Natural killer cell treated with Interleukin-12 subunit alpha and Interleukin-12 subunit beta and Interleukin-15 and Interleukin-18, amount 100 ng/mL, for 72 hours (primary cell): ENCODE results near the gene ARHGEF1. TPM values are rescaled to one million over a fixed set of nuclear protein-coding genes. Genes with fewer than 3 reads are reported as not detected.
"Not testable (repeated sequence)": the region's sequence is repeated elsewhere in the genome, so short reads cannot be mapped to it uniquely, and the experiment has no call there.

Experiments used
- ATAC-seq, 2 donors: fragments of 150-1000 bp; cut with Tn5 transposase in 1 of 2; sonication (Bioruptor Pico), chemical (Tn5 transposase) in 1 of 2; 2 replicates each; pipeline ENCODE4 v1.10.0; 2021
- DNase-seq: peaks from one replicate; pipeline ENCODE4 v3.0.0; 2022; ENCODE audit warnings: low spot score
- H3K27ac Mint-ChIP-seq, 2 donors: 1 replicate in 1 of 2; 2 replicates in 1 of 2; pipeline ENCODE4 v1.8.0; 2022; ENCODE audit warnings: mixed read lengths in 2 of 2, mild to moderate bottlenecking in 1 of 2, moderate library complexity in 1 of 2
- H3K27me3 Mint-ChIP-seq, 2 donors: 1 replicate in 1 of 2; 2 replicates in 1 of 2; pipeline ENCODE4 v1.8.0; 2022; ENCODE audit warnings: mixed read lengths in 2 of 2
- H3K36me3 Mint-ChIP-seq: one replicate; pipeline ENCODE4 v1.8.0; 2022; ENCODE audit warnings: mixed read lengths
- H3K4me1 Mint-ChIP-seq, 2 donors: 1 replicate in 1 of 2; 2 replicates in 1 of 2; pipeline ENCODE4 v1.8.0; 2022; ENCODE audit warnings: low read depth in 2 of 2, mixed read lengths in 2 of 2, mild to moderate bottlenecking in 1 of 2
- H3K4me3 Mint-ChIP-seq: one replicate; pipeline ENCODE4 v1.8.0; 2022; ENCODE audit warnings: mixed read lengths
- H3K9me3 Mint-ChIP-seq: 2 replicates; pipeline ENCODE4 v1.8.0; 2022; ENCODE audit warnings: mixed read lengths
- total RNA-seq, 2 donors: library from RNA; stranded (reverse); gene quantifications; one replicate each; pipeline ENCODE4 v1.2.3, GENCODE V29; 2022

The ARHGEF1 gene
- total RNA-seq, 2 donors from 2014 or later = 321 to 444 TPM

DNA sequence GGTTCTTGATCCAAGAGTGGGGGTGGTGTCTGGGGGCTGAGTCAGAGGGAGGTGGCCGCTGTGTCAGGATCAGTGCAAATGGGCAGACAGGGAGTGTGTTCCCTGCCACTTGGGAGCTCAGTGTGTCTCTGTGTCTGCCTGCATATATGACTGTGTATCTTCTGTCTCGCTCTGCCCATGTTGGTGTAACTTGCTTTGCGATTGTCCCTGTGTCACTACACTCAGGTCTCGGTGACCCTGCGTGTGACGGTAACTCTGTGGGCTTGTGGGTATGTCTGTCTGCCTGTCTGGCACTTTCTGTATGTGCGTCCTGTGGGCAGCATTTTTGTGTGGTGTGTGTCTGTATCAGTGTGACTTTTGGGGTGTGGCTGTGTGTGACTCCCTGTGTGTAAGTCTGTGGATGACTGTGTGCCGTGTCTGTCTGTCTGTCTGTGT, 53.4 kb downstream of the ARHGEF1 start:
- Mint-ChIP-seq H3K36me3 (no peaks in the 10 kb centered on the region), H3K27me3 (peaks cover 21 to 30% of the 10 kb centered on the region in 2 donors), H3K4me3 (peak overlapping the region; percentile 28), H3K4me1 (peaks cover 32 to 38% of the 10 kb centered on the region in 2 donors), H3K9me3 (no peaks in the 10 kb centered on the region), H3K27ac (peak overlapping the region in 1 of 2 donors; percentile 4)
- ATAC-seq (peak; percentile 62 to 79), DNase-seq (no peak)

GRCh38 chr19:41936961-41937360, 54.0 kb downstream of the ARHGEF1 start:
- H3K9me3 Mint-ChIP-seq = no peaks in the 10 kb centered on the region
- H3K27me3 Mint-ChIP-seq = peaks cover 25 to 34% of the 10 kb centered on the region in 2 donors
- ATAC-seq (no peak), DNase-seq (no peak)
- H3K4me3 Mint-ChIP-seq = peak overlapping the region; percentile 28
- H3K4me1 Mint-ChIP-seq = peaks cover 36 to 41% of the 10 kb centered on the region in 2 donors
- peak overlapping the region in 1 of 2 donors; percentile 4 for H3K27ac Mint-ChIP-seq
- H3K36me3 Mint-ChIP-seq = no peaks in the 10 kb centered on the region

DNA sequence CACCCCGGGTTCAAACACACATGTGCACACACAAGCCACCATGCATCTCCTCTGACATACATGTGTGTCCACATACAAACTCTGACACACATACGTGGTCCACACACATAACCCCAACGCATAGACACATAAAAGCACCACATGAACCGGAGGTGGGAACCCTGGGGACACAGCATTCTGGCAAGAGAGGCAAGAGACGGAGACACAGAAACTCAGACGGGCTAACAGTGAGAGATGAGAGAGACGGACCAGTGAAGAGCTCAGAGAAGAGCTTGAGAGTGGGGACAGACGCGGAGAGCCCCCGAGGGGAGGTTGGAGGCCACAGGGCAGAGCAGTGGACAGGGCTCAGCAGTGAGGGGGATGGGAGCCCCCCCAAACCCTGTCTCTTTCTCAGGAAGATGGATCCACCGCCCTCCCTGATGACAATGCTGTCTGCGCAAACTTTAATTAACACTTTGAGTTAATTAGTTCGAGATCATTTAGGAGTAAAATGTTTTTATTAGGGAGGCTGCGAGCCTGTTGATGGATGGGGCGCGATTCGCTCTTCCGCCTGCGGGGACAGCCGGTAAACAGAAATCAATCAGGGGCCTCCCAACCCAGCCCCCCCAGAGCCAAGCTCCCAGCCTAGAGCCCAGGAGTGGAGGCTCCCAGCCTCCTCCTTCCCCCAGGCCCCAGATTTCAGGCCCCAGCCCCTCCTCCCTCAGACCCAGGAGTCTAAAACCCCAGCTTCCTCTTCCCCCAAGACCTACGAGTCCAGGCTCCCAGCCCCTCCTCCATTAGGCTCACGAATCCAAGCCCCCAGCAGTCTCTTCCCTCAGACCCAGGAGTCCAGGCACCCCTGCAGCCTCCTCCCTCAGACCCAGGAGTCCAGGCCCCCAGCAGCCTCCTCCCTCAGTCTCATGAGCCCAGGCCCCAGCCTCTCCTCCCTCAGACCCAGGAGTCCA, 54.8 kb downstream of the ARHGEF1 start:
- no peaks in the 10 kb centered on the region for H3K36me3 Mint-ChIP-seq
- no peak overlapping the region for H3K27ac Mint-ChIP-seq
- H3K27me3 Mint-ChIP-seq = peaks cover 25 to 37% of the 10 kb centered on the region in 2 donors
- no peaks in the 10 kb centered on the region for H3K9me3 Mint-ChIP-seq
- H3K4me3 Mint-ChIP-seq = no peak overlapping the region
- ATAC-seq (no peak), DNase-seq (no peak)
- H3K4me1 Mint-ChIP-seq = peaks cover 36 to 41% of the 10 kb centered on the region in 2 donors

DNA sequence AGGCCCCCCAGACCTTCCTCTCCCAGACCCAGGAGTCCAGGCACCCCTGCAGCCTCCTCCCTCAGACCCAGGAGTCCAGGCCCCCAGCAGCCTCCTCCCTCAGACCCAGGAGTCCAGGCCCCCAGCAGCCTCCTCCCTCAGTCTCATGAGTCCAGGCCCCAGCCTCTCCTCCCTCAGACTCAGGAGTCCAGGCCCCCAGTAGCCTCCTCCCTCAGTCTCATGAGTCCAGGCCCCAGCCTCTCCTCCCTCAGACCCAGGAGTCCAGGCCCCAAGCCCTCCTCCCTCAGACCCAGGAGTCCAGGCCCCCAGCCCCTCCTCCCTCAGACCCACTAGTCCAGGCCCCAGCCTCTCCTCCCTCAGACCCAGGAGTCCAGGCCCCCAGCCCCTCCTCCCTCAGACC, 56.2 kb downstream of the ARHGEF1 start:
- H3K27ac Mint-ChIP-seq, H3K4me3 Mint-ChIP-seq, H3K36me3 Mint-ChIP-seq, H3K9me3 Mint-ChIP-seq, DNase-seq, ATAC-seq: not testable (repeated sequence)
- peaks cover 32 to 34% of the 10 kb centered on the region in 2 donors for H3K4me1 Mint-ChIP-seq
- H3K27me3 Mint-ChIP-seq = peaks cover 26 to 41% of the 10 kb centered on the region in 2 donors

DNA sequence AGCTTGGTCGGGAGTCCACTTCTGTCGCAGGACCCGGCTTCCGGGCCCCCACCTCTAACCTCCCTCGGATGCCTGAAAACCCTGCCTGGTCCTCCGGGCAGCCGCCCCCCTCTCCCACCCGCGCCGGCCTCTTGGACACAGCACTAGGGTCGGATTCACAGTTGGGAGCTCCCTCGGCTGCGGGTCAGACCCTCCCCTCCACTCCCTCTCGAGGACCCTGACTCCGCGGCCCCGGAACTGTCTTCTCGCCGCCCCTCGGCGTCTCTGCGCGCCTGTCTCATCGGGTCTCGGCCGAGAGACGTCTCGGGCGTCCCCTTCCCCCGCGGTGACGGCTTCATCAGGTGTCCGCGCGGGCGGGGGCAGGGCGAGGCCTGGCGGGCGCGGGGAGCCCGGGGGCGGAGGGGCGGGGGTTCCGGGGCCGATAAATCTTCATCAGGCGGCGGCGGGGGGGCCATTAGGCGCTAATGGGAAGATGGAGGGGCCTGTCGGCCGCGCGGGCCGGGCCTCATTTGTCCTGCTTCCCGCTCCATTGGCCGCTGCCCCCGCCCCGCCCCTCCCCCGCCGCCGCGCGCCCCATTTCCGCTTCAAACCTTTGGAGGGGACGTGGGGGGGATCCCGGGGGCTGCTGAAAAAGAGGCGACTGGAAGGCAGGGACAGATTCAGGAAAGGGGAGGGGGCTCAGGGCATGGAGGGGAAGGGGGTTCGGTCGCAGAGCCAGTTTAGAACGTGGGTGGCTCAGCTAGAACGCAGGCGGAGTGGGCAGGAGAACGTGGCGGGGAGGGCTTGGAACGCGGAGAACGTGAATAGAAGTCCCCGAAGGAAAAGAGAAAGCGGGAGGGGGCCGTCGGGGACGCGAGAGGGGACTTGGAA, 57.1 kb downstream of the ARHGEF1 start:
- peaks cover 23 to 35% of the 10 kb centered on the region in 2 donors for H3K27me3 Mint-ChIP-seq
- ATAC-seq (no peak), DNase-seq (no peak)
- peak overlapping the region; percentile 80 for H3K4me3 Mint-ChIP-seq
- peaks cover 34 to 36% of the 10 kb centered on the region in 2 donors for H3K4me1 Mint-ChIP-seq
- H3K36me3 Mint-ChIP-seq = no peaks in the 10 kb centered on the region
- H3K27ac Mint-ChIP-seq = peak overlapping the region in 1 of 2 donors; percentile 80
- H3K9me3 Mint-ChIP-seq = no peaks in the 10 kb centered on the region

- H3K27me3 Mint-ChIP-seq = peaks cover 19 to 28% of the 10 kb centered on the region in 2 donors
- DNase-seq (no peak), ATAC-seq (no peak)
- H3K36me3 Mint-ChIP-seq = no peaks in the 10 kb centered on the region
- no peaks in the 10 kb centered on the region for H3K9me3 Mint-ChIP-seq
- peak overlapping the region; percentile 80 for H3K4me3 Mint-ChIP-seq
- H3K27ac Mint-ChIP-seq = peak overlapping the region; percentile 26 to 80
- peaks cover 37 to 38% of the 10 kb centered on the region in 2 donors for H3K4me1 Mint-ChIP-seq
Observed at GRCh38 chr19:41940731-41941409, 57.9 kb downstream of the ARHGEF1 start.

- Mint-ChIP-seq H3K36me3 (no peaks in the 10 kb centered on the region), H3K4me1 (peaks cover 35 to 39% of the 10 kb centered on the region in 2 donors), H3K4me3 (peak overlapping the region; percentile 51), H3K9me3 (no peaks in the 10 kb centered on the region), H3K27ac (peak overlapping the region; percentile 26 to 63), H3K27me3 (peaks cover 16 to 24% of the 10 kb centered on the region in 2 donors)
- DNase-seq (no peak), ATAC-seq (no peak)
Observed at GRCh38 chr19:41941410-41942202, 58.6 kb downstream of the ARHGEF1 start.

- DNase-seq (no peak), ATAC-seq (no peak)
- no peaks in the 10 kb centered on the region for H3K36me3 Mint-ChIP-seq
- H3K27ac Mint-ChIP-seq = peak overlapping the region in 1 of 2 donors; percentile 65
- H3K4me3 Mint-ChIP-seq = no peak overlapping the region
- H3K4me1 Mint-ChIP-seq = peaks cover 40 to 45% of the 10 kb centered on the region in 2 donors
- no peaks in the 10 kb centered on the region for H3K9me3 Mint-ChIP-seq
- peaks cover 12 to 14% of the 10 kb centered on the region in 2 donors for H3K27me3 Mint-ChIP-seq
Observed at GRCh38 chr19:41944336-41944735, 61.4 kb downstream of the ARHGEF1 start.

DNA sequence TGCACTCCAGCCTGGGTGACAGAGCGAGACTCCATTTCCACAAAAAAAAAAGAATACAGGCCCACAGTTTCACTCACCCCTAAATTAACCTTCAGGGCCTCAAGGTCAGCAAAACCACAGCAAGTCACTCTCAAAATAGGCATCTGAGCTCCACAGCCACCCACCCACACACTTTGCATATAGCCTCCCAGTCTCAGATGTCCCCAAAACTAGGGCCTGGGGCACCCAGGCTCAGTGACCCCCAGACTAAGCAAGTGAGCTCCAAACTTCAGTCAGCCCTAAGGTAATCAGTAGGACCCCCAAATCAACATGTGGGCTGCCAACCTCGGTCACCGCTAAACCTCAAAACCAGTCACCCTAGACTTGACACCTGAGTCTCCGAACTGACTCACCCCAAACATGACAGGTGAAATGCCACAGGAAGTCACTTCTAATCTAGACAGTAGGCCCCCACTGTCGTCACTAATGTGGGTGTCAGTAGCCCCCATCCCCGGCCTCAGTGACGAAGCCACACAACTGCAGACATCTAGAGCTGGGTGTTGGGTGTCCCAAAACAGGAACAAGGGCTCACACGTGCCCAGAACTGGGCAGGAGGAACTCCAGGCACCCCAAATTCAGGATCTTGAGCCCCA, 62.3 kb downstream of the ARHGEF1 start:
- ATAC-seq (peak; percentile 87 to 95), DNase-seq (peak; percentile 75)
- Mint-ChIP-seq H3K9me3 (no peaks in the 10 kb centered on the region), H3K27me3 (peaks cover 12 to 14% of the 10 kb centered on the region in 2 donors), H3K36me3 (no peaks in the 10 kb centered on the region), H3K4me3 (peak overlapping the region; percentile 52), H3K27ac (peak overlapping the region; percentile 65 to 69), H3K4me1 (peaks cover 40 to 45% of the 10 kb centered on the region in 2 donors)

DNA sequence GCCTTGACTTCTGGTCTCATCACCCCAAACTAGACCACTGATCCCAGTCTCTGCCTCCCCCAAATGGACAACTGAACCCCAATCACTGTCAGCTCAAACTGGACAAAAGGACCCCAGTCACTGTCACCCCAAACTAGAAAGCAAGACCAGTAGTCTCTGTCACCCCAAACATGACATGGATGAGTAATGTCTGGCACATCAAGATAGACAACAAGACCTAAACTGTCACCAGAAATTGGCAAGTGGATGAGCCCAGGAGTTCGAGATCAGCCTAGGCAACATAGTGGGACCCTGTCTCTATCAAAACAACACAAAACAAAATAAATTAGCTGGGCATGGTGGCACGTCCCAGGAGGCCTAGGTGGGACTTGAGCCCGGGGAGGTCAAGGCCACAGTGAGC, 64.1 kb downstream of the ARHGEF1 start:
- Mint-ChIP-seq H3K4me1 (peaks cover 40 to 42% of the 10 kb centered on the region in 2 donors), H3K9me3 (no peaks in the 10 kb centered on the region), H3K36me3 (no peaks in the 10 kb centered on the region), H3K4me3 (peak overlapping the region; percentile 65), H3K27me3 (peaks cover 6 to 7% of the 10 kb centered on the region in 2 donors), H3K27ac (peak overlapping the region; percentile 56 to 79)
- ATAC-seq = no peak
- peak; percentile 3 for DNase-seq

- ATAC-seq = peak; percentile 85 to 86
- peak; percentile 83 for DNase-seq
- peak overlapping the region in 1 of 2 donors; percentile 68 for H3K27ac Mint-ChIP-seq
Observed at GRCh38 chr19:41951686-41952172, 68.7 kb downstream of the ARHGEF1 start.

DNA sequence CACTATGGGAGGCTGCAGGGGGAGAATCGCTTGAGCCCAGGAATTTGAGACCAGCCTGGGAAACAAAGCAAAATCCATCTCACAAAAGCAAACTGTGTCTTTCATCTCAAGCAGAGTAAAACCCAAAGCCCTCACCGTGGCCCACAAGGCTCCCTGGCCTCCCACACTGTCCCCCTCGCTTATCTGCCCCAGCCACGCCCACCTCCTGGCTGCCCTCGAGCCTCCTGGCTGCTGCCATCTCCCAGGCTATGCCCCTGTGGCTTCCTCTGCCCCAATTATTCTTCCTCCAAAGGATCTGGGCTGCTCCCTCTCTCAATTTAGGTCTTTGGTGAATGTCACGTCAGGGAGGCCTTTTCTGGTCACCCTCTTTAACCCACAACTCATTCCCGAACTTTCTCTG, 72.5 kb downstream of the ARHGEF1 start:
- no peaks in the 10 kb centered on the region for H3K9me3 Mint-ChIP-seq
- H3K27ac Mint-ChIP-seq = no peak overlapping the region
- DNase-seq (no peak), ATAC-seq (no peak)
- H3K4me1 Mint-ChIP-seq = peaks cover 22 to 26% of the 10 kb centered on the region in 2 donors
- H3K4me3 Mint-ChIP-seq = no peak overlapping the region
- H3K36me3 Mint-ChIP-seq = no peaks in the 10 kb centered on the region
- peaks cover 0 to 3% of the 10 kb centered on the region in 2 donors for H3K27me3 Mint-ChIP-seq

More at GRCh38 chr19:41951686-41952172, 68.7 kb downstream of the ARHGEF1 start:
- no peaks in the 10 kb centered on the region for H3K36me3 Mint-ChIP-seq
- H3K9me3 Mint-ChIP-seq = no peaks in the 10 kb centered on the region
- H3K27me3 Mint-ChIP-seq = peaks cover 0 to 3% of the 10 kb centered on the region in 2 donors
- H3K4me1 Mint-ChIP-seq = peaks cover 19 to 20% of the 10 kb centered on the region in 2 donors
- H3K4me3 Mint-ChIP-seq = no peak overlapping the region
